Erythroblast (primary cell): Measurements from ENCODE around the gene LYZL1.

Experiments
- GATA1 ChIP-seq: IDR thresholded peaks from 2 replicates; pipeline ENCODE4 v1.6.1; 2011; ENCODE audit warnings: low read depth, mild to moderate bottlenecking, control low read depth, low read length, moderate library complexity
- POLR2A ChIP-seq: IDR thresholded peaks from 2 replicates; pipeline ENCODE4 v1.6.1; 2011; ENCODE audit warnings: mild to moderate bottlenecking, low read length

GRCh38 chr10:29313071-29313470, 24.2 kb downstream of the LYZL1 start:
- TF ChIP-seq POLR2A (no peak), GATA1 (no peak)
